ENCODE data around the gene MPPED2.
"Not testable (repeated sequence)": the region's sequence is repeated elsewhere in the genome, so short reads cannot be mapped to it uniquely, and the experiment has no call there.

MPPED2 gene

GRCh38 chr11:30579415-30580175 lies 6.6 kb downstream of the MPPED2 start:
- DNase-seq (ENCODE audit: low spot score), result no peak

- no peak for DNase-seq (ENCODE audit: low spot score)
Measured at GRCh38 chr11:30578406-30578805, 7.7 kb downstream of the MPPED2 start.

GRCh38 chr11:30573951-30574350 lies 12.2 kb downstream of the MPPED2 start:
- DNase-seq (ENCODE audit: low spot score), result no peak

GRCh38 chr11:30568931-30569330 lies 17.2 kb downstream of the MPPED2 start:
- DNase-seq (ENCODE audit: low spot score), result no peak

- DNase-seq (ENCODE audit: low spot score), result no peak
Measured at GRCh38 chr11:30567644-30568043, 18.5 kb downstream of the MPPED2 start.

- DNase-seq (ENCODE audit: low spot score), result no peak
Measured at GRCh38 chr11:30567120-30567519, 19.0 kb downstream of the MPPED2 start.

- DNase-seq (ENCODE audit: low spot score), result no peak
Measured at GRCh38 chr11:30566482-30566881, 19.7 kb downstream of the MPPED2 start.

- no peak for DNase-seq (ENCODE audit: low spot score)
Measured at GRCh38 chr11:30565027-30565426, 21.1 kb downstream of the MPPED2 start.

GRCh38 chr11:30561691-30562415 lies 24.3 kb downstream of the MPPED2 start:
- DNase-seq (ENCODE audit: low spot score), result no peak

- DNase-seq (ENCODE audit: low spot score), result no peak
Measured at GRCh38 chr11:30560206-30561106, 25.7 kb downstream of the MPPED2 start.

- no peak for DNase-seq (ENCODE audit: low spot score)
Measured at GRCh38 chr11:30559004-30559403, 27.1 kb downstream of the MPPED2 start.

- DNase-seq (ENCODE audit: low spot score), result not testable (repeated sequence)
Measured at GRCh38 chr11:30554587-30554986, 31.6 kb downstream of the MPPED2 start.

- no peak for DNase-seq (ENCODE audit: low spot score)
Measured at GRCh38 chr11:30553521-30554110, 32.5 kb downstream of the MPPED2 start.

- DNase-seq (ENCODE audit: low spot score), result no peak
Measured at GRCh38 chr11:30552839-30553238, 33.3 kb downstream of the MPPED2 start.

GRCh38 chr11:30550022-30550542 lies 36.1 kb downstream of the MPPED2 start:
- DNase-seq (ENCODE audit: low spot score), result no peak

GRCh38 chr11:30549565-30549964 lies 36.6 kb downstream of the MPPED2 start:
- no peak for DNase-seq (ENCODE audit: low spot score)

GRCh38 chr11:30546334-30546733 lies 39.8 kb downstream of the MPPED2 start:
- DNase-seq (ENCODE audit: low spot score), result no peak

- no peak for DNase-seq (ENCODE audit: low spot score)
Measured at GRCh38 chr11:30545507-30545906, 40.6 kb downstream of the MPPED2 start.

GRCh38 chr11:30543066-30543465 lies 43.1 kb downstream of the MPPED2 start:
- no peak for DNase-seq (ENCODE audit: low spot score)

GRCh38 chr11:30540781-30541180 lies 45.4 kb downstream of the MPPED2 start:
- DNase-seq (ENCODE audit: low spot score), result no peak

GRCh38 chr11:30538251-30538650 lies 47.9 kb downstream of the MPPED2 start:
- no peak for DNase-seq (ENCODE audit: low spot score)

GRCh38 chr11:30535818-30536217 lies 50.3 kb downstream of the MPPED2 start:
- DNase-seq (ENCODE audit: low spot score), result no peak
